GM19455 (cell line): Measurements from ENCODE around the gene MRS2.
A peak's percentile ranks its signal among the peaks of the same experiment; 100 is the strongest.
"Not testable (repeated sequence)": the region's sequence is repeated elsewhere in the genome, so short reads cannot be mapped to it uniquely, and the experiment has no call there.

Experiments
- ATAC-seq: cut with Tn5 transposase; IDR thresholded peaks from one replicate; pipeline ENCODE4 v1.9.1; 2021; ENCODE audit not compliant: unreplicated experiment

Gene MRS2, protein sequence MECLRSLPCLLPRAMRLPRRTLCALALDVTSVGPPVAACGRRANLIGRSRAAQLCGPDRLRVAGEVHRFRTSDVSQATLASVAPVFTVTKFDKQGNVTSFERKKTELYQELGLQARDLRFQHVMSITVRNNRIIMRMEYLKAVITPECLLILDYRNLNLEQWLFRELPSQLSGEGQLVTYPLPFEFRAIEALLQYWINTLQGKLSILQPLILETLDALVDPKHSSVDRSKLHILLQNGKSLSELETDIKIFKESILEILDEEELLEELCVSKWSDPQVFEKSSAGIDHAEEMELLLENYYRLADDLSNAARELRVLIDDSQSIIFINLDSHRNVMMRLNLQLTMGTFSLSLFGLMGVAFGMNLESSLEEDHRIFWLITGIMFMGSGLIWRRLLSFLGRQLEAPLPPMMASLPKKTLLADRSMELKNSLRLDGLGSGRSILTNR

GRCh38 chr6:24402697-24403500 lies at the start of gene MRS2:
MRS2 (plus strand) TSS chr6:24402936; CDS start chr6:24403047, 111 bp downstream.
- peak; percentile 94 for ATAC-seq

- ATAC-seq = no peak
Observed at GRCh38 chr6:24353861-24354260, 48.9 kb upstream of the MRS2 start.

DNA sequence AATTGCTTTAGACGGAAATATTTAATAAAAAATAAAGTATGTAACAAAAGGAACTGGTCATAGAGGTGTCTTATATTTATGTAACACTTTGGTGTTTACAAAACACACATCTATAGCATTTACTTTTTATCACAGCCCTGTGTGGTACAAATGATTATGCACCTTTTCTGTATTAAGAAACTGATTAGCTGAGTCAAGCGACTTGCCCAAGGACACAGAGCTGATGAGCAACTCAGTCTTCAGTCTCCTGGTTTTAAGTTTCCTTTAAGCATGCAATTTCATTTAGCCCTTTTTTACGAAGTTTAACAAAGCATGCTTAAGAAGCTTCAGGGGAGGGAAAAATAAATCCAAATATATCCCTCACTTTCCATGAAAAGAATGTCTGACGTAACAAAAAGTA lies 47.3 kb upstream of the MRS2 start:
- no peak for ATAC-seq

DNA sequence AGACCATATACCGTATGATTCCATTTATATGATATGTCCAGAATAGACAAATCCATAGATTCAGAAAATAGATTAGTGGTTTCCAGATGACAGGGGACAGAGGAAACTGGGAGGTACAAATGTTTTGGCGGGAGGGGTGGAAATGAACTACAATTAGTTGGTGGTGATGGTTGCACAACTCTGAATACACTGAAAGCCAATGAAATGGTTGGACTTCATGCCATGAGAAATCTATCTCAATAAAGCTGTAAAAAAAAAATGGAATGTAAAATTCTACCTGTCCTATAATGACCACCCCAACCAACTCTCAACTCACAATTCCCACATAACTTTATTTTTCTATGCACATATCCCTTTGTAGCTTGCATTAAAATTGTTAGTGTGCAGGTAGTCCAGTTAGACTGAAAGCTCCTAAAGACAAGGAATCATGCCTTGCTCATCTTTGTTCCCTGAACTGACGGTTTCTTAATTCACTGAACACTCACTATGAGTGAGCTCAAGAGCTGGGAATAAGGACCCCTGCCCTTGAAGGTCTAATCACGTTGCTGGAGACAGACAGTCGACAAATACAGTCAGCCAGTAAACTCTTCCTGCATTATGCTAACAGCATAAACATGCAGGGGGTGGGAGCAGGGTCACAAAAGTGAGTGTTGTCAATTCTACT lies 46.3 kb upstream of the MRS2 start:
- ATAC-seq = no peak

DNA sequence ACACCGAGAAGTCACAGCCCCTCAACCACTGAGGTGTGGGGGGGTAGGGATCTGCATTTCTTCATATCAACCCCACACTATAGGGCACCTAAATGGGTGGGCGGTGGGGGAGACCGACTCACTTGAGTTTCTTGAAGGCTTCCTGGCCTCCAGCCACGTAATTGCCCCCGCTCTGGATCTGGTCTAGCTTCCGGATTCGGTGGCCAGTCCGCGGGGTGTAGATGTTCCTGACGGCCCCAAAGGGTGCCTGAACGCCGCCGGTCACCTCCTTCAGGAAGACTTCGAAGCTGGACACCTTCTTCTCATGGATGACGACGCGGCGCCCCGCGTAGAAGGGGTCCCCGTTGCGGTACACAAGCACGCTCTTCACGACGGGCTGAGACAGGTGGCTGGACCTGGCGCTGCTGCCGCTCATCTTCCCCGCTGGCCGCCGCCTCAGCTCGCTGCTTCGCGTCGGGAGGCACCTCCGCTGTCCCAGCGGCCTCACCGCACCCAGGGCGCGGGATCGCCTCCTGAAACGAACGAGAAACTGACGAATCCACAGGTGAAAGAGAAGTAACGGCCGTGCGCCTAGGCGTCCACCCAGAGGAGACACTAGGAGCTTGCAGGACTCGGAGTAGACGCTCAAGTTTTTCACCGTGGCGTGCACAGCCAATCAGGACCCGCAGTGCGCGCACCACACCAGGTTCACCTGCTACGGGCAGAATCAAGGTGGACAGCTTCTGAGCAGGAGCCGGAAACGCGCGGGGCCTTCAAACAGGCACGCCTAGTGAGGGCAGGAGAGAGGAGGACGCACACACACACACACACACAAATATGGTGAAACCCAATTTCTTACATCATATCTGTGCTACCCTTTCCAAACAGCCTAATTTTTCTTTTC lies 45.2 kb upstream of the MRS2 start, which contains the start of gene DCDC2:
TSS of gene DCDC2 (minus strand) at position 724 of the 883 bp plus-strand sequence. CDS start at position 415, 309 bp downstream.
- no peak for ATAC-seq

DNA sequence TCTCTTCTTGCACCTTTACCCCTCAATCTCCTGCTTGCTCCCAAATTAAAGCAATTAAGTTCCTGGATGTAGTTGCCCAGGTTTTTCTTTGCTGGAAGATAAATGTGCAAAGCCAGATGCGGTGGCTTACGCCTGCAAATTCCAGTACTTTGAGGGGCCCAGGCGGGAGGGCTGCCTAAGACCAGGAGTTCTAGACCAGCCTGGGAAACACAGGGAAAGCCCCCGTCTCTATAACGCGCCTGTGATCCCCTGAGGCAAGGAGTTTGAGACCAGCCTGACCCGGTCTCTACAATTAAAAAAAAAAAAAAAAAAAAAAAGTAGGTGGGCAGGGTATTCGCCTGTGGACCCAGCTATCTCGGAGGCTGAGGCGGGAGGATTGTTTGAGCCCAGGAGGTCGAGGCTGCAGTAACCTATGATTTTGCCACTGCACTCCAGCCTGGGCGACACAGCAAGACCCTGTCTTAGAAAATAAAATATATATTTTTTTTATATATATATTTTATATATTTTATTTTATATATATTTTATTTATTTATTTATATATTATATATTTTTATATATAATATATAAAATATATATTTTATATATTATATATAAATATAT lies 44.4 kb upstream of the MRS2 start:
- no peak for ATAC-seq

- peak; percentile 88 for ATAC-seq
Observed at GRCh38 chr6:24359640-24360454, 42.9 kb upstream of the MRS2 start.

- ATAC-seq = not testable (repeated sequence)
Observed at GRCh38 chr6:24362363-24362762, 40.4 kb upstream of the MRS2 start.

GRCh38 chr6:24365103-24365633 lies 37.6 kb upstream of the MRS2 start:
- not testable (repeated sequence) for ATAC-seq

GRCh38 chr6:24374612-24375011 lies 28.1 kb upstream of the MRS2 start:
- no peak for ATAC-seq

- no peak for ATAC-seq
Observed at GRCh38 chr6:24376871-24377270, 25.9 kb upstream of the MRS2 start.

- ATAC-seq = no peak
Observed at GRCh38 chr6:24378473-24379097, 24.2 kb upstream of the MRS2 start.

DNA sequence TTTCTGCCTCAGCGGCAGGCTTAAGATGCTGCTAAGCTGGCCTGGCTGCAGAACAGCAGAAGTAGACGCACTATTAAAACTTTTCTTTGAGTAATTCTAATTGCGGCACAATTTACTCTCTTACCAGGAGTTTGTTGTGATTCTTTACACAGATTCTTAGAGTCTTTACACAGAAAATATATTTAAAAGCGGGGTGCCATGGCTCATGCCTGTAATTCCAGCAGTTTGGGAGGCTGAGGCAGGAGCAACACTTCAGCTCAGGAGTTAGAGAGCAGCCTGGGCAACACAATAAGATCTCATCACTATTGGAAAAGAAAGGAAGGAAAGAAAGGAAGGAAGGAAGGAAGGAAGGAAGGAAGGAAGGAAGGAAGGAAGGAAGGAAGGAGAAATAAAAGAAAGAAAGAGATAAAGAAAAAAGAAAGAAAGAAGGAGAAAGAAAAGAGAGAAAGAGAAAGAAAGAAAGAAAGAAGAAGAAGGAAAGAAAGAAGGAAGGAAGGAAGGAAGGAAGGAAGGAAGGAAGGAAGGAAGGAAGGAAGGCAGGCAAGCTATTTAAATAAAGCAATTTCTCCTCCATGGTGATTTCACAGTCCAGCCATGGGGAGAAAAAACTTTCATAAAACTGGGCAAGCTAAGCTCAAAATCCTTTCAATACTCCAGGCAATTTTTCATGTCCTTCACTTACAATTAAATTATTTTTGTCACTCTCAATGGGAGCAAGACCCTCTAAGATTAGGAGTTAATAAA lies 21.1 kb upstream of the MRS2 start:
- no peak for ATAC-seq

DNA sequence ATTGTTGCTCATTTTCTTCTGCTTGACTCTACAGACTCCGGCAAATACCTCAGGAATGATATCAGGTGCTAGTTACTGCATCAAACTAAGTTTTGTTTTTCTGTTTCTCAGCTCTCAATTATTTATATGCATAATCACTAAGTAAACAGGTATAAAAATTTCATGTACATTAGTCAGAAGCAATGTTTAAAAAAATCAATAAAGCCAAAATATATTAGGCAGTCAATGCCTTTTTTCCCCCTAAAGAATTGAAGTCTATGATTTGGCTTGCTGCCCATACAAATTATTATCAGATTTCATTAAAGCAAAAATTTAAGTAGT lies 20.6 kb upstream of the MRS2 start:
- ATAC-seq = no peak

- not testable (repeated sequence) for ATAC-seq
Observed at GRCh38 chr6:24382891-24383494, 19.7 kb upstream of the MRS2 start.

DNA sequence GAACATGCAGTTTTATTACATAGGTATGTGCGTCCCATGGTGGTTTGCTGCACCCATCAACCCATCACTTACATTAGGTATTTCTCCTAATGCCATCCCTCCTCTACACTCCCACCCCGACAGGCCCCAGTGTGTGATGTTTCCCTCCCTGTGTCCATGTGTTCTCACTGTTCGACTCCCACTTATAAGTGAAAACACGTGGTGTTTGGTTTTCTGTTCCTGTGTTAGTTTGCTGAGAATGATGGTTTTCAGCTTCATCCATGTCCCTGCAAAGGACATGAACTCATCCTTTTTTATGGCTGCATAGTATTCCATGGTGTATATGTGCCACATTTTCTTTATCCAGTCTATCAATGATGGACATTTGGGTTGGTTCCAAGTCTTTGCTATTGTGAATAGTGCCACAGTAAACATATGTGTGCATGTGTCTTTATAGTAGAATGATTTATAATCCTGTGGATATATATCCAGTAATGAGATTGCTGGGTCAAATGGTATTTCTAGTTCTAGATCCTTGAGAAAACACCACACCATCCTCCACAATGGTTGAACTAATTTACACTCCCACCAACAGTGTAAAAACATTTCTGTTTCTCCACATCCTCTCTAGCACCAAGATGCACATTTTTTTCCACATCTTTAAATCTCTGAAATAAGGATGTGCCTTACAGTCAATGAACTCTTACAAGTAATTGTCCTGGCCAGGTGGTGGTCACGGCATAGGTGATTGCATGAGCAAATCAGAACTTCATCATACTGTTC lies 18.2 kb upstream of the MRS2 start:
- not testable (repeated sequence) for ATAC-seq
